Epithelial cell of esophagus (primary cell): ENCODE measurements around the gene RPL10.

ENCODE experiments used
- DNase-seq: peaks from one replicate; pipeline ENCODE4 v3.0.0; 2010; ENCODE audit warnings: low read depth
- H3K4me3 ChIP-seq: 2 replicates; pipeline ENCODE4 v1.5.1; 2011; ENCODE audit warnings: mild to moderate bottlenecking, low read length, control low read depth
- CTCF ChIP-seq: IDR thresholded peaks from 2 replicates; pipeline ENCODE4 v1.5.1; 2011; ENCODE audit warnings: low read depth, mild to moderate bottlenecking, low read length, control low read depth, inconsistent platforms; ENCODE audit not compliant: insufficient read depth; ENCODE audit errors: missing control alignments

Gene RPL10

GRCh38 chrX:154363706-154364439 is 34.3 kb upstream of the RPL10 start:
- no peak overlapping the region for H3K4me3 ChIP-seq
- DNase-seq: no peak
- TF ChIP-seq CTCF: no peak

- no peak for DNase-seq
Observed at GRCh38 chrX:154365052-154365600, 33.1 kb upstream of the RPL10 start.

GRCh38 chrX:154365997-154366665 is 32.0 kb upstream of the RPL10 start:
- H3K4me3 ChIP-seq: no peak overlapping the region
- no peak for TF ChIP-seq CTCF
- DNase-seq: no peak

More at GRCh38 chrX:154365052-154365600, 33.1 kb upstream of the RPL10 start:
- no peak for TF ChIP-seq CTCF
- no peak overlapping the region for H3K4me3 ChIP-seq

- DNase-seq: no peak
- no peak for TF ChIP-seq CTCF
- H3K4me3 ChIP-seq: no peak overlapping the region
Observed at GRCh38 chrX:154366666-154367055, 31.5 kb upstream of the RPL10 start.

- H3K4me3 ChIP-seq: no peak overlapping the region
- TF ChIP-seq CTCF: no peak
- no peak for DNase-seq
Observed at GRCh38 chrX:154367474-154368308, 30.5 kb upstream of the RPL10 start.

GRCh38 chrX:154368630-154369448 is 29.3 kb upstream of the RPL10 start:
- TF ChIP-seq CTCF: no peak
- peak overlapping the region; percentile 47 for H3K4me3 ChIP-seq
- DNase-seq: peak; percentile 91
